Esophagus muscularis mucosa (tissue), 4 donors: Measurements from ENCODE around the gene INTS13.

Source experiments
- EP300 ChIP-seq: sonication (generic); formaldehyde crosslinking; IDR thresholded peaks from one replicate; pipeline ENCODE4 v1.6.1; 2017; ENCODE audit warnings: antibody characterized with exemption
- POLR2A ChIP-seq: fragments of 450-650 bp; IDR thresholded peaks from one replicate; pipeline ENCODE4 v1.6.1; 2017; ENCODE audit warnings: antibody characterized with exemption, moderate library complexity, mild to moderate bottlenecking, low read depth
- TF ChIP-seq, protein P1 (sequence below), 3 experiments: fragments of 200-600 bp in 2 of 3; fragments of 450-650 bp in 1 of 3; sonication (generic) in 2 of 3; IDR thresholded peaks; one replicate each; pipeline ENCODE4 v1.5.1; 2017 to 2019; ENCODE audit warnings: antibody characterized with exemption in 3 of 3, mild to moderate bottlenecking in 2 of 3, moderate library complexity in 1 of 3

GRCh38 chr12:26954027-26954426 is 16.2 kb upstream of the INTS13 start:
- TF ChIP-seq, protein P1, sequence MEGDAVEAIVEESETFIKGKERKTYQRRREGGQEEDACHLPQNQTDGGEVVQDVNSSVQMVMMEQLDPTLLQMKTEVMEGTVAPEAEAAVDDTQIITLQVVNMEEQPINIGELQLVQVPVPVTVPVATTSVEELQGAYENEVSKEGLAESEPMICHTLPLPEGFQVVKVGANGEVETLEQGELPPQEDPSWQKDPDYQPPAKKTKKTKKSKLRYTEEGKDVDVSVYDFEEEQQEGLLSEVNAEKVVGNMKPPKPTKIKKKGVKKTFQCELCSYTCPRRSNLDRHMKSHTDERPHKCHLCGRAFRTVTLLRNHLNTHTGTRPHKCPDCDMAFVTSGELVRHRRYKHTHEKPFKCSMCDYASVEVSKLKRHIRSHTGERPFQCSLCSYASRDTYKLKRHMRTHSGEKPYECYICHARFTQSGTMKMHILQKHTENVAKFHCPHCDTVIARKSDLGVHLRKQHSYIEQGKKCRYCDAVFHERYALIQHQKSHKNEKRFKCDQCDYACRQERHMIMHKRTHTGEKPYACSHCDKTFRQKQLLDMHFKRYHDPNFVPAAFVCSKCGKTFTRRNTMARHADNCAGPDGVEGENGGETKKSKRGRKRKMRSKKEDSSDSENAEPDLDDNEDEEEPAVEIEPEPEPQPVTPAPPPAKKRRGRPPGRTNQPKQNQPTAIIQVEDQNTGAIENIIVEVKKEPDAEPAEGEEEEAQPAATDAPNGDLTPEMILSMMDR (IDR thresholded peaks at IDR 0.05), result no peak
- TF ChIP-seq POLR2A (no peak), EP300 (no peak)
